Stimulated activated CD8-positive, alpha-beta memory T cell treated with anti-CD3 and anti-CD28 coated beads, Interleukin-4, amount 100 ng/mL, for 24 hours (primary cell): ENCODE results near the gene ZNF585A.
"Not testable (repeated sequence)": the region's sequence is repeated elsewhere in the genome, so short reads cannot be mapped to it uniquely, and the experiment has no call there.

Source experiments
- DNase-seq: peaks from one replicate; pipeline ENCODE4 v3.0.0-alpha.2; 2020; ENCODE audit warnings: low read depth

Gene ZNF585A

GRCh38 chr19:37172368-37173366 is at the start of gene ZNF585A:
TSS of gene ZNF585A (minus strand) at chr19:37172695. CDS start at chr19:37169910, 2,785 bp downstream.
- DNase-seq, result peak; percentile 78

- no peak for DNase-seq
Observed at GRCh38 chr19:37221136-37221535, 48.6 kb upstream of the ZNF585A start.

GRCh38 chr19:37220383-37220782 is 47.9 kb upstream of the ZNF585A start:
- no peak for DNase-seq

GRCh38 chr19:37218592-37218935 is 46.1 kb upstream of the ZNF585A start:
- no peak for DNase-seq

GRCh38 chr19:37217775-37218591 is 45.5 kb upstream of the ZNF585A start, which contains the start of gene ZNF383:
TSS of gene ZNF383 (plus strand) at chr19:37218214. CDS start at chr19:37230454, 12,240 bp downstream.
- peak; percentile 74 for DNase-seq

GRCh38 chr19:37217480-37217774 is 44.9 kb upstream of the ZNF585A start:
- DNase-seq, result no peak

GRCh38 chr19:37197768-37198167 is 25.3 kb upstream of the ZNF585A start:
- no peak for DNase-seq

GRCh38 chr19:37197115-37197514 is 24.6 kb upstream of the ZNF585A start:
- not testable (repeated sequence) for DNase-seq

- DNase-seq, result not testable (repeated sequence)
Observed at GRCh38 chr19:37195248-37195647, 22.8 kb upstream of the ZNF585A start.

- not testable (repeated sequence) for DNase-seq
Observed at GRCh38 chr19:37186071-37186470, 13.6 kb upstream of the ZNF585A start.

GRCh38 chr19:37165635-37166034 is 6.9 kb downstream of the ZNF585A start:
- no peak for DNase-seq

GRCh38 chr19:37160153-37160552 is 12.3 kb downstream of the ZNF585A start:
- no peak for DNase-seq

- no peak for DNase-seq
Observed at GRCh38 chr19:37148214-37148613, 24.3 kb downstream of the ZNF585A start.

- no peak for DNase-seq
Observed at GRCh38 chr19:37136111-37136510, 36.4 kb downstream of the ZNF585A start.

GRCh38 chr19:37128821-37129177 is 43.7 kb downstream of the ZNF585A start:
- no peak for DNase-seq

GRCh38 chr19:37127999-37128820 is 44.3 kb downstream of the ZNF585A start:
- no peak for DNase-seq

- not testable (repeated sequence) for DNase-seq
Observed at GRCh38 chr19:37122093-37122492, 50.4 kb downstream of the ZNF585A start.

- DNase-seq, result no peak
Observed at GRCh38 chr19:37114001-37114400, 58.5 kb downstream of the ZNF585A start.

- DNase-seq, result not testable (repeated sequence)
Observed at GRCh38 chr19:37111753-37112152, 60.7 kb downstream of the ZNF585A start.

- DNase-seq, result not testable (repeated sequence)
Observed at GRCh38 chr19:37104135-37104534, 68.4 kb downstream of the ZNF585A start.

GRCh38 chr19:37098570-37098969 is 73.9 kb downstream of the ZNF585A start:
- DNase-seq, result no peak

- no peak for DNase-seq
Observed at GRCh38 chr19:37095859-37096258, 76.6 kb downstream of the ZNF585A start.
